HG03196 (cell line): ENCODE data around the gene DAB2IP.

Experiments
- ATAC-seq: cut with Tn5 transposase; IDR thresholded peaks from one replicate; pipeline ENCODE4 v1.9.1; 2021; ENCODE audit not compliant: unreplicated experiment

Gene DAB2IP

DNA sequence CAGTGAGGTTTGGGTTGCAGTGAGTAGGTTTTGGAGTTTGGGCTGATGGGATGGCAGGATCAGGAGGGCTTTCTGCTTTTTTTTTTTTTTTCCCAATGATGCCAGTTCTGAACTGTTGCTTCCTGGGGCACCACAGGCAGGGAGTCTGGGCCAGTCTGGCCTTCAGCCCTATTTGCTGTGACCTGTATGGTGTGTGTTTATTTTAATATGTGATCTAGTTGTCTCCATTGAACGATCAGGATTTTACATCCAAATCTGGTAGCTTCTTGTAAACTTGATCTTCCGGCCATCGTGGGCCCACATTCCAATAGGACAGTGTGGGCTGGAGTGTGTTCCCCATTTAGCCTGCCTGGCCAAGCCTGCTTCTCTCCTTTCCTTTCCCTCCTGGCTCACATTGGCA lies 25.8 kb upstream of the DAB2IP start:
- ATAC-seq = no peak

- no peak for ATAC-seq
Measured at GRCh38 chr9:121626012-121626411, 25.4 kb upstream of the DAB2IP start.

GRCh38 chr9:121627427-121627826 lies 24.0 kb upstream of the DAB2IP start:
- no peak for ATAC-seq

GRCh38 chr9:121628401-121628800 lies 23.0 kb upstream of the DAB2IP start:
- no peak for ATAC-seq

GRCh38 chr9:121631115-121631514 lies 20.3 kb upstream of the DAB2IP start:
- no peak for ATAC-seq

DNA sequence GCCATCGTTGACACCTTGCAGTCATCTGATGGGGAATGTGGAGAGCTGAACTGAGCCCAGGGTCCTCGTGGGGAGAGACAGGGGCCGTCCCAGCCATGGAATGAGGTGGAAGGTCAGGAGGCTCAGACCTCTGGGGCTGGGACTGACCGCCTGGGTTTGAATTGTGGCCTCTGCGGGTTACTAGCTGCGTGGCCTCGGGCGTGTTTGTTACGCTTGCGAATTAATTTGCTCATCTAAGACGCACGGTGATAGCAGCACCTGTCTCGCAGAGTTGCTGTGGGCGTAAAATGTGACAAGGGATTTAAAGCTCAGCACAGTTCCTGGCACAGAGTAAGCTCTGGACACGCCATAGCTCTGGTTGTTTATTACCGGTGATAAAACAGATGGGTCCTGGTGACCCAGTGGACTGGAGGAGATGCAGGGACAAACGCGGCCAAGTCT lies 19.4 kb upstream of the DAB2IP start:
- no peak for ATAC-seq

DNA sequence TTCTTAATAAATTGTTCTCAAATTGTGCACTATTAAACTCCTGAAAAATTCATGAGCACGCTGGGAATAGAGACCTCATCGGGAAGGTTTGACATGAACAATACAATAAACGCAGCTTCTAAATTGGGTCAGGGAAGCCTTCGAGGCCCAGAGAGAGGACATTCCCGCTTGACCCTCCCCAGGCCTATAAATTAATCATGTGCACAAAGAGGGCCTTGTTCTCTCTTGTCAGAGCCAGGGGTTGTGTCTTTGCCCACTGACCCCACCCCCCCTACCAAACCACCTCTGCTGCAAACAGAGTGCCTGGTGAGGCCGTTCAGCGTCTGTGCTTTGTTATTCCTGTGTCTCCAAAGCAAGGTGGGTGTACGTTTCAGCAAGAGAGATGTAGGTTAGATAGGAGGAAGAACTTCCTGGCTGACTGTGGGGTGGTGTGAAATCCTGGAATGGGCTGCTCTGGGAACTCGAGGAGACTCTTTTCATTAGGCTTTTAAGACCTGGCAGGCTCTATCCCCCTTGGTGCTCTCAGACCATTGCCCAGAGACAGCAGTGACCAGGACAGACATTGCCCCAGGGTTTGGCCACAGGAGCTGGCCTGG lies 18.2 kb upstream of the DAB2IP start:
- ATAC-seq = no peak

DNA sequence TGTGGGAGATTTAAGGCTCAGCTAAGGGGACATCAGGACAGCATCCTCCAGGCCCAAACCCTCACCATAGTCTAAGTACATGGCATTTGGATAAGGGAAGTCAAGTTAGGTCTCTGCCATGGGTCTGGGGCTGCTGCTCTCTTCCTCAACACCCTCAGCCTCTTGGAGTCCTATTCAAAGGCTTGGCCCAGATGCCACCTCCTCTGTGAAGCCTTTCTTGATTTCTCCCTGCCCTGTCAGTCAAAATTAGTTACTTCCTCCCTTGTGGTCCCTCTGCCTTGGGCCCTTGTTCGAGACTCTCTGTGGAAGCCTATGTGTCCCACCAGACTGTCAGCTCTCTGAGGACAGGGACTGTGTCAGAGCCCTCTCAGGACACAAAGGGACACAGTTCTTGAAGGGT lies 17.7 kb upstream of the DAB2IP start:
- no peak for ATAC-seq

DNA sequence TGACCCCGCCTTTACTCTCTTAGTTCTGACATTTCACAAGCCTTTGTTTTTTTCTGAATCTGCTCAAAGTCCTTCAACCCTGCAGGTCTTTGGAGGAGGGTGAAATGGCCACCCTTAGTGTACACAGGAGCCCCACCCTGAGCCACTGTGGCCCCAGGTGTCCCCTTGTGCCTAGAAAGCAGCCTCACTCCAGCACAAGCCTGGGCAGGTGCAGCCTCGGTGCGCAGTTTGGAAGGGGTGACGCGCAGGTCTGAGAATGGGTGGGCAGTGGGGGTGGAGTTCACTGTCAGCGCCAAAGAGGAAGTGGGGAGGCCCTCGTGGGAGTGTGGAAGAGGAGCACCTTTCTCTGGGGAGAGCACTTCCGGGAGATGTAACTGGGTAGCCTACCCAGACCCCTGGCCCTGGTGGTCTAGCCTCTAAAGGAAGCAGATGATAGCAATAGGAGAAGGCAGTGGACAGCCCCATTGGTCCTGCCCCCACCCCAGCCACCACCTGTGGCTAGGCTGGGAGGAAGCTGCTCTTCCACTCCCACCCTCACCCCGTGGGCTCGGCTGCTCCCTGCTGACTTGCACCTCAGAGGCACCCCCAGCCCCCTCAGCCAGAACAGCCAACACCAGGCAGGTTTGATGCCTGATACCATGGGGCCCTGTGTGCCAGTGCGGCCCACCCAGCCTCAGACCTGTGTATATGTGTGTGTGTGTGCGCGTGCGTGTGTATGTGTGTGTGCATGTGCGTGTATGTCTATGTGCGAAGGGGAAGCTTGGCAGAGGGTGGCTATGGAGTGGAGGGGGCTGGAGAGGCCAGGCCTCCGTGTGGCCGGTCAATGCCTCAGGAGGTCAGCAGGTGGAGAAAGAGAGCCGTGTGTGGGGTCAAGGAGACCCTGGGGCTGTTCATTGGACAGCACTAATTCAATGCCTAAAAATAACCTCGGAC lies 16.8 kb upstream of the DAB2IP start:
- ATAC-seq = no peak

DNA sequence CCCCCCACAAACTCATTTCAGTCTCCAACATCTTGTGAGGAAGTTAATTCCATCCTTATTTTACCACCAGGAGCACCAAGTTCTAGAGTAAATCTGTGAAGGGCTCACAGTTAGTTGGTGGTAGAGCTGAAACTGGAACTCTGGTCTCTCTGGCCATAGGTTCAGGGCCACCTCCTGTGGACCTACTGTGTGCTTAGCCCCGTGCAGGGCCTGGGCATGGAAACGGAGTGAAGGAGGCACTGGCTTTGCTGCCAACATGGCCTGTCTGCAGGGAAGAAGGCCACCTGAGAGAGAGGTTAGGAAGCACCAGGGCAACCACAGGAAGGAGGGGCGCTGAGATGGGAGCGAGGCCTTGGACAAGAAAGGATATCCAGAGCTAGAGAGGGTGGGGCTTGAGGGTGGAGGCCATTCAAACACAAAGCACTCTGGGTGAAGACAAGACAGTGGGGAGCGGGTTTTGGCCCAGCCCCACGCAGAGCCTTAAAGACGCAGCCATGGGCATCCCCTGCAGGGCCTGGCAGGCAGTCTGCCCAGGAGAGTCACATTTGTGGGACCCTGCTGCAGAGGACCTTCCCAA lies 16.0 kb upstream of the DAB2IP start:
- ATAC-seq = no peak

- ATAC-seq = no peak
Measured at GRCh38 chr9:121636341-121636865, 15.0 kb upstream of the DAB2IP start.

DNA sequence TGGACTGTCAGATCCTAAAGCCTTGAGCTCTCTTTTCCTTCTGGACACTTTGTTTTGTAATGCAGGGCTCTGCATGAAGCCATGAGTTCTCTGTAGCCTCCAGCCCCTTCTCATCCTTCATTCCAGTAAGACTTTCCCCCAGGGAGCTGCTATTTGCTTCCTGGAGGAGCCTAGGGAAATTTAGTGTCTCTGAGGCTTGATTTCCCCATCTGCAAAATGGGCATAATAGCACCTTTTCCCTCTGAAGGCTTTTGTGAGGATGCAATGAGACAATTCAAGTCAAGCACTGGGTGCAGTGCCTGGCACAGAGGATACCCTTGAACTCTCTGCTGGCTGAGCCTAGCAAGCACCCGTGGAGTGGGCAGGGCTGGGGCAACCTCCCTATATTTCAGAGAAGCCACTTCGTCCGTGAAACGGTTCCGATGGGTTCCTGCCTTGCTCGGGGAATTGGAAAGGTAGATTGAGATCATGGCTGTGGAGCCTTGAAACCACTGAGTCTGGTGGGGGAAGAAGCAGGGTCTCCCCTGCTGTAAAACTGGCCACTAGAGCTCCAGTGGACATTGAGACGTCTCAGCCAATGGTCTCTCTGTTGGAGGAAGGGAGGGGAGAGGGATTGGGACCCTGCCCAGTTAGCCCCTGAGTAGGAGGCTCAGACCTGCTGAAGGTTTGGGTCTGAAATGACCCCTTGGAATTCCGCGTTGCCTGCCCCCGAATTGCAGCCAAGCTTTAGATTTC lies 14.3 kb upstream of the DAB2IP start:
- no peak for ATAC-seq

DNA sequence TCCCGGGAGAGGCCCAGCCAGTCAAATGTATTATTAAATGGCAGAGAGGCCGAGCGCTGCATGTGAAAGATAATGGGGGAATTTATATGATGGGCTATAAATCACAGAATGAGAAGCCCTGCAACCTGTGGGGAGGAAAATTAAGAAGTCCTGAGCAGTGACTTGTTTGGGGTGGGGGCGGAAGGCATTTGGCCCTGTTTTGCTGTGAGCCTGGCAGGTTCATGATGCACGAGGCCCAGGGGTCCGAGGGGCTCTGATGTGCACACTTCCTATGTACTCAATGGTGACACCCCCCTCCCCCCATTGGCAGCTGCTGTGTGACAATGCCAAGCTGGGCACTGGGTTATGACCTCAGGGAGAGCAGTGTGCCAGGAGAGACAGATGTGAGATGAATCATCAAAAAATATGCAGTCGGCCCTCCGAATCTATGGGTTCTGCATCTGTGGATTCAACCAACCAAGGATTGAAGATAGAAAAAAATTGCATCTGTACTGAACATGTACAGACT lies 13.7 kb upstream of the DAB2IP start:
- no peak for ATAC-seq

- no peak for ATAC-seq
Measured at GRCh38 chr9:121638399-121638798, 13.0 kb upstream of the DAB2IP start.

DNA sequence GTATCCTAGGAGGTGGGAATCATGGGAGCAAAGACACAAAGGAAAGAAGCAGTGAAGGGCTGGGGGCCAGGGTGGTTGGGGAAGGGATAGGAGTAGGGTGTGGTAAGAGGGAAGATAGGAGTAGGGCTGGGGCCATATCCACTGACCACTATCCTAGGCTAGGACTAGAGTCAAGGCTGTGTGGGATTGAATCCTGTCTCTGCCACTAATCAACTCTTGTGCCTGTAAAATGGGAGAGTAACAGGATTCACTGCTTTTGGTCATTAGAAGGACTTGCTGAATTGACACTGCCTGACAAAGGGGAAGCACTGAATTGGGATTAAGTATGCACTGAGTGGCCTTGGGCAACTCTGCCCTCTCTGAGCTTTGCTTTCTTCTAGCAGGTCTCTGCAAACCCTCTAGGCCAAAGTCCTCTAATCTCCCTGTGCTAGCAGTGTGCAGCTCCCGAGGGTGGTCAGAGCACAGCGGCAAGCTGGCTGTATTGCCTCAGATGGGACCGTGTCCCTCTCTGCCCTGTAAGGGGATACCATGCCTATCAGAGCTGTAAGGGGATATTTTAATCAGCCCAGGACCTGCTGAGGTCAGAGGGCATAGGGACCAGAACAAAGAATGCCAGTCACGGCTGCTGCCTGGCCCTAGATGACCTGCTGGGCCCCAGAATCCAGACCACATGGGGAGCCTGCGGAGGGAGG lies 12.4 kb upstream of the DAB2IP start:
- no peak for ATAC-seq

DNA sequence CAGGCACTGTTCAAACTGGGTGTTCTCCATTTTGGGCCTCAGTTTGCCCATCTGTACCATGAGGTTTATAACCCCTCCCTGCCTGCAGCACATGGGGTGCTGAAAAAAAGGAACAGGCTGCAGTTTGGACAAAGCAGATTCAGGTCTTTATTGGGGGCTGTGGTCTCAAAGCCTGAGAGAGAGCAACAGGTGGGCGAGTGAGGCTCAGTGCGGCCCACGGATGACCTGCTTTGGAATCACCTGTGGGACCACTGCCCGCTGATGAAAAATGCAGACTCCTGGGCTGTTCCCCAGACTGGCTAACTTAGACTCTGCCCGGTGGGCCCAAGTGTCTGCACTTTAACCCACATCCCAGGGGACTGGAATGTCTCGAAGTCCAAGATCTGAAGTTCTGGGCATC lies 11.8 kb upstream of the DAB2IP start:
- no peak for ATAC-seq

GRCh38 chr9:121640076-121640475 lies 11.4 kb upstream of the DAB2IP start:
- no peak for ATAC-seq

GRCh38 chr9:121640491-121641223 lies 10.8 kb upstream of the DAB2IP start:
- no peak for ATAC-seq

DNA sequence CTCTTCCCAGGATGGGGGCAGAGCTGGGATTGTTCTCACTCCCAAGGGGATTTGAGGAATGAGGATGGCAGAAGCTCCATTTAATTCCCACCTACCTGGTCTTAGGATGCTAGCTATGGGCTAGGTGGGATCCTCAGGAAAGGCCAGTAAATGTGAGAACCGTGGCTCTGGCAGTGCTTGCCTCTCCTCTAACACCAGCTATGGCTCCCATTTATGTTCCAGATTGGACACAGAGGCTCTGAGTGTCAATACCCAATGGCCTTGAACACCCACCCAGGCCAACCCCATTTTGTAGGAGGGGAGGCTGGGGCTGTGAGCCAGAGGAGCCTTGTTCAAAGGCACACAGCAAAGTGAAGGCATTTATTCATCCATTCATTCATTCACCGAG lies 10.2 kb upstream of the DAB2IP start:
- no peak for ATAC-seq

DNA sequence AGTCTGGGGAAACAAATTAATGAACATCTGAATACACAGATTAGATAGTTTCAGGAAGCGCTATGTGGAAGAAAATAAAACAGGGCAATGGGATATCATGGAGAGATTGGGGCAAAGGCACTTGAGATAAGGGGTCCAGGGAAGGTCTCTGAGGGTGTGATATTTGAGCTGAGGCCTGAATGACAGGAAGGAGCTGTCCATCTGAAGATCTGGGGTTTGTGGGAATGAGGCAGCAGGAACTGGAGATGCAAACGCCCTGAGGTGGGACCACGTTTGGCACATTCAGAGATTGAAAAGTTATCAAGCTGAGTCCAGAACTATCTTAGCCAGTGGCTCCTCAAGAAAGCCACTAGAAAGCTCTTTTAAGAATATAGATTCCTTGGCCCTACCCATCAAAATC lies 8.7 kb upstream of the DAB2IP start:
- ATAC-seq = no peak
